ENCODE data around the gene OPN3.

Gene OPN3

DNA sequence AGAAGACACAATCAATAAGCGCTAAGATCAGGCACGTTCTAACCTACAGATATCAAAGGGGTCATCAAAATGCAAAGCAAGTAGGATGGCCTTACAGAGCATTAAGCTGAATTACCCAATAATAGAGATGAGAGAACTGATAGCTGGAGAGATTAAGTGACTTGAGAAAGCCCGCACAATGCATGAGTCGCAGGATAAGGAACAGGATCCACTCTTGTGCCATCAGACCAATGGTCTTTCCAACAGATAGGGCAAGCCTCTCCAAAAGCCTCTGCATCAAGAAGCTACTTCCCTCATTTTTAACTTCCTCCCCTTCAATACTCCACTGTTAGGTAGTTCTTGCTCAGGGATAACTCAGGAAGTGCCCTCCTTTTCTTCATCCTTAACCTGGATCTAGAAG, 2.6 kb downstream of the OPN3 start:
- TF ChIP-seq TAF1 (IDR thresholded peaks at IDR 0.05; ENCODE audit: low read depth), result no peak
- no peak for TF ChIP-seq CREB1 (IDR thresholded peaks at IDR 0.05; ENCODE audit: low read depth)
- TF ChIP-seq, protein P1, sequence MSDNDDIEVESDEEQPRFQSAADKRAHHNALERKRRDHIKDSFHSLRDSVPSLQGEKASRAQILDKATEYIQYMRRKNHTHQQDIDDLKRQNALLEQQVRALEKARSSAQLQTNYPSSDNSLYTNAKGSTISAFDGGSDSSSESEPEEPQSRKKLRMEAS (IDR thresholded peaks at IDR 0.05), result no peak
- TF ChIP-seq NFIC (IDR thresholded peaks at IDR 0.05), result no peak

DNA sequence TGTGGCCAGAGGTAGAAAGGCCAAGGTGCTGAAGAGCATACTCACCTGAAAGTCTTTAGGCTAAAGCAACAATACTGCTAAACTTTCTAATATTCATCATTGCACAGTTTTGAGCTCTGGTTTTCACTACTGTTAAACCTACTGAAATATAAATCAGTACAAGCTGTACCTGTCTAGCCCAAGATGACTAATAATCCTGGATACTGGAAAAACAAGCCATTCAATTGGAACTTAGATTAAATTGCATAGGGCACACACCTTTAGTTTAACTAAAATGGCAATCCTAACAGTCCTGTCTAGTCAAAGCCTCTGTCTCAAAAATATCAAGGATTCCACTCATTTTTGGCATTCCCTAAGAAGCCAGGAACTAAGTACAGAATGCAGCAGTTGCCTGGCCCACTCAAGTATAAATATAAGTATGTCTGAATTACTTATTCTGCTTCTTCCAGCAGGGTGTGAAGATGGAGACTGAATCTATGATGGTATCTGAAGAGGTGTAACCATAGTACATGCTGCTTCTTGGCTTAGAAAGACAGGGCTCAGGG, 3.1 kb downstream of the OPN3 start:
- no peak for TF ChIP-seq CEBPB (IDR thresholded peaks at IDR 0.05)

DNA sequence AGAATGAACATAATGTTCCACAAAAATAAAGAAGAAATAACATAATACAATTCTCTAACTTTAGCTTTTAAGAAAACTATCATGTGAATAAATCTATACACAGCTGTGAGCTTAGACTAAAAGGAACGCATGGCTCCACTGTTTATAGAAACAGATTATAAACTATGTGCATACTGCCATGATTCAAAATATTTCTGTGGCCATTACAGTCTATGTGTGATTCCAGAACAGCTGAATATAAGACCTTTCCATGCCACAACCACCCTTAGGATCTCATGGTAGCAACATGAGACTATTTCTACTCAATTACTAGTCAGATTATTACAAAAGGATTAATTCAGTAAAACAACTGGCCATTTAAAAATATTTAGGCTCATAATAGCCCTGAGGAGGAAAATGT, 3.9 kb downstream of the OPN3 start:
- TF ChIP-seq NFIC (IDR thresholded peaks at IDR 0.05) (no peak), RAD21 (IDR thresholded peaks at IDR 0.05; ENCODE audit: low read depth) (no peak), ZBTB7A (IDR thresholded peaks at IDR 0.05; ENCODE audit: low read depth) (no peak), EP300 (IDR thresholded peaks at IDR 0.05; ENCODE audit: borderline replicate concordance) (no peak), TAF1 (IDR thresholded peaks at IDR 0.05; ENCODE audit: low read depth) (no peak)

DNA sequence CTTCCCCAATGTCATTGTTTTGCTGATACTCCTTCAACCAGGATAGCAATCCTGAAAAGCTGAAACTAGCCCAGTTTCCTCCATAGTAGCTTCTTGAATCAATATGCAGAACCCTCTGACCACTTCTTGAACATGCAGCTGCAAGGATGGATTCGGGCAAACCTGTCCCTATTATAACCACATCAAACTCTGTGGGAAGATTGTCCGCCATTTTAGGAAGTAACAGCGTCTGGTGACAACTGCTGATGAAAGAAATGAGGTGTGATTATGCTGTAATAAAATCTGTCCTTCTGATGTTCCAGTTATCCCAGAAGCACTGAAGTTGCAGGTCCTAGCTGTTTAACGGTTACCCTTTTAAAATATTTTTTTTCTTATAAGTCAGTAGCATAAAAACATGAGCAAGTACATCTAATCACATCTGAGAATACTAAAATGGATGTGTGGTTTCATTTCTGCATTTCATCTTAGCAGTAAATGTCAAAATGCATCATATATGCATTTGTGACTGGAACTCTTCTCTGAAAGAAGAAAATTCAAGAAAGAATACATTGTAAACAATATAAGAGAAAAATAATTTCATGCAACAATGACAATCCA, 4.5 kb downstream of the OPN3 start:
- TF ChIP-seq, protein P1 (IDR thresholded peaks at IDR 0.05), result no peak

DNA sequence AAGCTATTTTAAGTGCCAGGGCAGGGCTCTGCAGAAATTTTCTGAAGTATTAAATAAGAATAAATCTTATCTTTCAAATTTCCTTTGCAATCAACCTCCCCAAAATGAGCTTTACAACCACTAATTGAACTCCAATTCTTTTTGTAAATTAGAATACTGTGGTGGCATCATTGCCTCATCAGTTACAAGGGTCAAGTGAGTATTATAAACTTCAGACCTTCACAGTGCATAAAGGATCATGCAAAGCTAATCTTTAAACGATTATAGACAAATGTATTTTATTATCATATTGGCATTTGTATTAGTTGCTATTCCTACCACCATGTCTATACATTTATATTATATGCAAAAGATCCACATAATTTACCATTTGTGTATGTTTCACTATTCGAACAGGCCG, 7.2 kb downstream of the OPN3 start:
- TF ChIP-seq EGR1 (IDR thresholded peaks at IDR 0.05) (no peak), TAF1 (IDR thresholded peaks at IDR 0.05; ENCODE audit: low read depth) (no peak), CREB1 (IDR thresholded peaks at IDR 0.05; ENCODE audit: low read depth) (no peak)
- TF ChIP-seq, protein P2, sequence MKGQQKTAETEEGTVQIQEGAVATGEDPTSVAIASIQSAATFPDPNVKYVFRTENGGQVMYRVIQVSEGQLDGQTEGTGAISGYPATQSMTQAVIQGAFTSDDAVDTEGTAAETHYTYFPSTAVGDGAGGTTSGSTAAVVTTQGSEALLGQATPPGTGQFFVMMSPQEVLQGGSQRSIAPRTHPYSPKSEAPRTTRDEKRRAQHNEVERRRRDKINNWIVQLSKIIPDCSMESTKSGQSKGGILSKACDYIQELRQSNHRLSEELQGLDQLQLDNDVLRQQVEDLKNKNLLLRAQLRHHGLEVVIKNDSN (IDR thresholded peaks at IDR 0.05), result no peak

DNA sequence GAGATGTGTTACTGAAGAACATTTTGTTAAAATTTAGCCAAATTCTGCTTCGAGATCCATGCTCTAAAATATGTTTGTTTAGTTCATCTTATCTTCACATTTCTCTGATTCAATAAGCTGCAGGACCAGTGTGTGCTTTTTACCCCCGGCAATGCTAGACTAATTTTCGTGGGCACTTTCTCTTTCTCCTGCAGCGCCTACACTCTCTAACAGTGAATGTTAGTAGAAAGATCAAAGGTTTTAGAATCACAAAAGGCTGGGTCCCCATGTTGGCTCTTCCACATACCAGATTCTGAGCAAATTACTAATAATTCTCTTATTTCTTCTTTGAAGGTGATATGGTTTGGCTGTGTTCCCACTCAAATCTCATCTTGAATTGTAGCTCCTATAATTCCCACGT, 8.5 kb downstream of the OPN3 start:
- no peak for TF ChIP-seq CREB1 (IDR thresholded peaks at IDR 0.05; ENCODE audit: low read depth)
- TF ChIP-seq FOXM1 (IDR thresholded peaks at IDR 0.05; ENCODE audit: borderline replicate concordance, low read depth), result no peak
- TF ChIP-seq, protein P2 (IDR thresholded peaks at IDR 0.05), result no peak
- no peak for TF ChIP-seq TAF1 (IDR thresholded peaks at IDR 0.05; ENCODE audit: low read depth)
- TF ChIP-seq TCF12 (IDR thresholded peaks at IDR 0.05; ENCODE audit: low read depth), result no peak

DNA sequence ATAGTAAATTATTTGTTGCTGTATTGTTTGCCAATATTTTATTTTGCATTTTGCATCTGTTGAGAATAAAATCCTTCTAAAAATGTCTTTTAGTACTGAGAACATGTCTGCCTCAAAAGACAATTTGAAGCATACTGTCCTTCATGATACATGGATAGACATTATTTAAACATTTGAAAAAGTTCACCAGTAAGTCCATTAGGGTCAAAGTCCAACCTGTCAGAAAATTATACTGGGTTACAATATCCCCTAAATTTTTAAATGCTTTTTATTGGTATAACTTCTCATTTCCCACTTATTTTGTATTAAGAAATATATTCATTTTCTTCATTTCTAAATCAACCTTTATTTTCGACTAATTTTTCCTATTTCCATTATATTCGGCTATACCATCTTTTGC, 9.3 kb downstream of the OPN3 start:
- TF ChIP-seq CREB1 (IDR thresholded peaks at IDR 0.05; ENCODE audit: low read depth) (no peak), RAD21 (IDR thresholded peaks at IDR 0.05; ENCODE audit: low read depth) (no peak)

DNA sequence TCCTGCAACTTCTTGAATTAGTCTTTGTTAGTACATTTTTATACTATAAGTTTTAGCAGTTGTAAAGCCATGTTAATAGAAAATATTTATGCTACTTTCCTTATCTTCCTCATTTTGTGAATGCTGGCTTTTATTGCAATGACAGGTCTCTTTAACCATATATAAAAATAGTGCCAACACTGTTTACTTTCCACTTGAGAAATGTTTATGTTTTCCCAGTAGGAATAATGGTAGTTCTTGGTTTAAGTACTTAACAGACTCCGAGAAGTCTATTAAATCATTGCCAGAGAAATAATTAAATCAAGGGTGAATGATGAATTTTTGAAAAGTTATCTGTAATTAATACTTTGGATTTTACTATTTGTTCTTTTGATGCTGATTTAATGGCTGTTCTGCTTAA, 9.7 kb downstream of the OPN3 start:
- TF ChIP-seq, protein P3, sequence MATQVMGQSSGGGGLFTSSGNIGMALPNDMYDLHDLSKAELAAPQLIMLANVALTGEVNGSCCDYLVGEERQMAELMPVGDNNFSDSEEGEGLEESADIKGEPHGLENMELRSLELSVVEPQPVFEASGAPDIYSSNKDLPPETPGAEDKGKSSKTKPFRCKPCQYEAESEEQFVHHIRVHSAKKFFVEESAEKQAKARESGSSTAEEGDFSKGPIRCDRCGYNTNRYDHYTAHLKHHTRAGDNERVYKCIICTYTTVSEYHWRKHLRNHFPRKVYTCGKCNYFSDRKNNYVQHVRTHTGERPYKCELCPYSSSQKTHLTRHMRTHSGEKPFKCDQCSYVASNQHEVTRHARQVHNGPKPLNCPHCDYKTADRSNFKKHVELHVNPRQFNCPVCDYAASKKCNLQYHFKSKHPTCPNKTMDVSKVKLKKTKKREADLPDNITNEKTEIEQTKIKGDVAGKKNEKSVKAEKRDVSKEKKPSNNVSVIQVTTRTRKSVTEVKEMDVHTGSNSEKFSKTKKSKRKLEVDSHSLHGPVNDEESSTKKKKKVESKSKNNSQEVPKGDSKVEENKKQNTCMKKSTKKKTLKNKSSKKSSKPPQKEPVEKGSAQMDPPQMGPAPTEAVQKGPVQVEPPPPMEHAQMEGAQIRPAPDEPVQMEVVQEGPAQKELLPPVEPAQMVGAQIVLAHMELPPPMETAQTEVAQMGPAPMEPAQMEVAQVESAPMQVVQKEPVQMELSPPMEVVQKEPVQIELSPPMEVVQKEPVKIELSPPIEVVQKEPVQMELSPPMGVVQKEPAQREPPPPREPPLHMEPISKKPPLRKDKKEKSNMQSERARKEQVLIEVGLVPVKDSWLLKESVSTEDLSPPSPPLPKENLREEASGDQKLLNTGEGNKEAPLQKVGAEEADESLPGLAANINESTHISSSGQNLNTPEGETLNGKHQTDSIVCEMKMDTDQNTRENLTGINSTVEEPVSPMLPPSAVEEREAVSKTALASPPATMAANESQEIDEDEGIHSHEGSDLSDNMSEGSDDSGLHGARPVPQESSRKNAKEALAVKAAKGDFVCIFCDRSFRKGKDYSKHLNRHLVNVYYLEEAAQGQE (IDR thresholded peaks at IDR 0.05; ENCODE audit: low read depth), result no peak
- TF ChIP-seq ZBTB7A (IDR thresholded peaks at IDR 0.05; ENCODE audit: low read depth) (no peak), CEBPB (IDR thresholded peaks at IDR 0.05) (no peak), EP300 (IDR thresholded peaks at IDR 0.05; ENCODE audit: borderline replicate concordance) (no peak), RAD21 (IDR thresholded peaks at IDR 0.05; ENCODE audit: low read depth) (no peak), FOXM1 (IDR thresholded peaks at IDR 0.05; ENCODE audit: borderline replicate concordance, low read depth) (no peak), TCF12 (IDR thresholded peaks at IDR 0.05; ENCODE audit: low read depth) (no peak), CREB1 (IDR thresholded peaks at IDR 0.05; ENCODE audit: low read depth) (no peak), YY1 (IDR thresholded peaks at IDR 0.05; ENCODE audit: low read depth) (no peak), TEAD4 (IDR thresholded peaks at IDR 0.05) (no peak), EGR1 (IDR thresholded peaks at IDR 0.05) (no peak), NFIC (IDR thresholded peaks at IDR 0.05) (no peak), TAF1 (IDR thresholded peaks at IDR 0.05; ENCODE audit: low read depth) (no peak)
- TF ChIP-seq, protein P2 (IDR thresholded peaks at IDR 0.05), result no peak
- TF ChIP-seq, protein P1 (IDR thresholded peaks at IDR 0.05), result no peak
